Neutrophil (primary cell): ENCODE measurements around the gene PDE4D.

Experiments used
- H3K27ac ChIP-seq: fragments of 200-600 bp; sonication (generic); 2 replicates; pipeline ENCODE4 v1.5.1; 2016; ENCODE audit warnings: mild to moderate bottlenecking, moderate library complexity
- H3K27me3 ChIP-seq: fragments of 200-600 bp; sonication (generic); 2 replicates; pipeline ENCODE4 v1.6.0; 2016; ENCODE audit warnings: mild to moderate bottlenecking
- H3K36me3 ChIP-seq: fragments of 200-600 bp; sonication (generic); 2 replicates; pipeline ENCODE4 v1.5.1; 2017
- H3K4me1 ChIP-seq, 2 experiments: fragments of 200-600 bp in 1 of 2; sonication (generic) in 1 of 2; 1 replicate in 1 of 2; 2 replicates in 1 of 2; pipeline versions ENCODE4 v1.5.1 to v1.6.1; 2013 to 2016; ENCODE audit warnings: low read depth in 1 of 2, low read length in 1 of 2, mild to moderate bottlenecking in 1 of 2, moderate library complexity in 1 of 2; ENCODE audit not compliant: control insufficient read depth in 1 of 2, insufficient read depth in 1 of 2
- H3K4me3 ChIP-seq, 2 experiments: fragments of 200-600 bp in 1 of 2; sonication (generic) in 1 of 2; 1 replicate in 1 of 2; 2 replicates in 1 of 2; pipeline ENCODE4 v1.5.1; 2013 to 2016; ENCODE audit warnings: low read depth in 1 of 2, low read length in 1 of 2, mild to moderate bottlenecking in 1 of 2, moderate library complexity in 1 of 2
- H3K9me3 ChIP-seq: fragments of 200-600 bp; sonication (generic); 2 replicates; pipeline ENCODE4 v1.5.1; 2016
- TF ChIP-seq, protein P1 (sequence below): fragments of 200-600 bp; sonication (generic); IDR thresholded peaks from 2 replicates; pipeline ENCODE4 v1.5.1; 2016; ENCODE audit warnings: antibody characterized with exemption

Gene PDE4D

DNA sequence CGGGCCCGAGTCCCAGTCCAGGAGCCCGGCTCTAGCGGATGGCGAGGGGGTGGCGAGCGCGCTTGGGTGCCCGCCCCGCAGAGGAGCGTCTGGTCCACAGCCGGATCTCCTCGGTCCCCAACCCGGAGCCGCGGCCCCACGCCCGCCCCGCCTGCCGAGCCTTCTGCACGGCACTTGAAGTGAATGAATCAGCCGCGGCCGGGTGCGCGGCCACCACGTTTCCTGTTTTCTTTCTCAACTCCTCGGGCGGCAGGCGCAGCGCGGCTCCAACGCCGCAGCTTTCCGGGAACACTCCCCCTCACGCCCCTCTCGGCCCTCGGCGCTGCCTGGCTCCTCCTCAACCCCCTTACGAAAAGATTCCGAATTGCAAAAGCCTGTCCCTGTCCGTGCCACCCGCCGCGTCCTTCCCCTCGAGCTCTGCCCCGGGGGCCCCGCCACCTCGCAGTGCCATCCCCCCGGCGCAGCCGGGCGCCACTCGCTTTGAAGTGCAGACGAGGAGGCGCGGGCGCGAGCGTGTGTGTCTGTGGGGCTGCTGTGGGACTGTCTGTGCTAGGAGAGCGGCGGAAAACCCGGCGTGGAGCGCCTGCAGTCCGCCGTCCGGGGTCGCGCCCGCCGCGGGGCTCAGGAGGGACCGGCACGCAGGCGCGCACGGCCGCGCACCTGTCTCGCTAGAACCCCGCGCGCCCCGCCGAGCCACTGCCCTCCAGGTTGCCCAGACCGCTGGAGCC is 854.1 kb downstream of the PDE4D start:
- Histone ChIP-seq H3K27ac (peak overlapping the region; percentile 49), H3K9me3 (no peaks in the 10 kb centered on the region), H3K4me1 (peaks cover 70 to 73% of the 10 kb centered on the region in 2 experiments), H3K36me3 (no peaks in the 10 kb centered on the region), H3K27me3 (no peaks in the 10 kb centered on the region), H3K4me3 (peak overlapping the region; percentile 72 to 77)
- TF ChIP-seq, protein P1, sequence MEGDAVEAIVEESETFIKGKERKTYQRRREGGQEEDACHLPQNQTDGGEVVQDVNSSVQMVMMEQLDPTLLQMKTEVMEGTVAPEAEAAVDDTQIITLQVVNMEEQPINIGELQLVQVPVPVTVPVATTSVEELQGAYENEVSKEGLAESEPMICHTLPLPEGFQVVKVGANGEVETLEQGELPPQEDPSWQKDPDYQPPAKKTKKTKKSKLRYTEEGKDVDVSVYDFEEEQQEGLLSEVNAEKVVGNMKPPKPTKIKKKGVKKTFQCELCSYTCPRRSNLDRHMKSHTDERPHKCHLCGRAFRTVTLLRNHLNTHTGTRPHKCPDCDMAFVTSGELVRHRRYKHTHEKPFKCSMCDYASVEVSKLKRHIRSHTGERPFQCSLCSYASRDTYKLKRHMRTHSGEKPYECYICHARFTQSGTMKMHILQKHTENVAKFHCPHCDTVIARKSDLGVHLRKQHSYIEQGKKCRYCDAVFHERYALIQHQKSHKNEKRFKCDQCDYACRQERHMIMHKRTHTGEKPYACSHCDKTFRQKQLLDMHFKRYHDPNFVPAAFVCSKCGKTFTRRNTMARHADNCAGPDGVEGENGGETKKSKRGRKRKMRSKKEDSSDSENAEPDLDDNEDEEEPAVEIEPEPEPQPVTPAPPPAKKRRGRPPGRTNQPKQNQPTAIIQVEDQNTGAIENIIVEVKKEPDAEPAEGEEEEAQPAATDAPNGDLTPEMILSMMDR, result no peak

DNA sequence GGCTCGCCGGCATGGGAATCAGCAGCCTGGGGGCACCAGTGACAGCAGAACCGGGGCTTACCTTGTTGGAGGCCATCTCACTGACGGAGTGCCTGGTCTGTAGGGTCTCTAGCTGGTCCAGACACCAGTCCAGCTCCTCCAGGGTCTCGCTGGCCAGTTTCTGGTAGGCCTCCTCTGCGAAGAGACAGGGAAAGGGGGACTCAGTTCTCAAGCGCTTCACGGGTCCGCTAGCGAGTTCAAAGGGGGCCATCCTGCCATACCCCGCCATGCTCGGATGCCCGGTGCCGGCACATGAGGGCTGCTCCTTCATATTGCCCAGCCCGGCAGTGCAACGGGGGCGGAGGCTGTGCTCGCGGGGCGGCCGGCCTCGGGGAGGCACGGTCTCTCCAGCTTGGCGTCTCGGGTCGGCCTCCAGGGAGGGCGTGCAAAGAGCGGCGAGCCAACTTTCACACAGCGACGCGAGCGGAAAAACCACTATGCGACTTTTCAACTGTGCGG is 854.7 kb downstream of the PDE4D start:
- Histone ChIP-seq H3K27me3 (no peaks in the 10 kb centered on the region), H3K36me3 (no peaks in the 10 kb centered on the region), H3K27ac (peak overlapping the region; percentile 49), H3K4me3 (peak overlapping the region; percentile 72 to 77), H3K4me1 (peaks cover 69 to 70% of the 10 kb centered on the region in 2 experiments), H3K9me3 (no peaks in the 10 kb centered on the region)
- TF ChIP-seq, protein P1, result no peak

DNA sequence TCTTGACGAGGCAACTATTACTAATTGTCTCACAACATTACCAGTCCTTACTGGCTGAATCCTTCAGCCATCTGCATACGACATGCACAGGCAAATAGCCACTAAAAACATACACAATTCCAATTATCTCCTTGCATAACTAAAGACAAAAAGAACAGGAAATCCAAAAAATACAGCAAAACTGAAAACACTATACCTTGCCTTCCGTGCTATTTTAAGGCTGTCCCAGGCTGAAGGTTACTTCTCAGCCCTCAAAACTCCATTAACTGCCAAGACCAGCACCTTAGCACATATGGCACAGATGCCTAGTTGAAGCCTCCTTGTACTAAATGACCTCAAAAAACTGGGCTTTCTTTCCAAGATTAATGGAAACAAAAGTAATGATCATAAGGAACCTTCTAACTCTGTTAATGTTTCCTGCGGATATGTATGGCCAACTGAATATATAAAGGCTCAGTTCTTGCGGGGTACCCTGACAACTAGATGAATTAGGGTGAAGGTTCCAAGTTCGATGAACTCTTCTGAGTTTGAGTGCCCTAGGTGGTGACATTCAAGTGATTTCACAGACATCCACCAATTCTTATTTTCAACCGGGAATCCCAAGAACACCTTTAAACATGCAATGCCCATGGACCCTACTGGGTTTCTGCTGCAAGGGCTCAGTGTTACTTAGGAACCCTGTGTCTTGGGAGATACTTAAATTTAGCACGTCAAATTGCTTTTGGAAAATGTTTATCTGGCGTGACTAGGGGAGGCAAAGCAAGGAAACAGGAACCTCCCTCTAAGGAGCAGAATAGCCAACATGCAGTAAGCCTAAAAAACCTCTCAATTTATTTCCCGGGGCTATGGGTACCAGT is 855.4 kb downstream of the PDE4D start:
- no peaks in the 10 kb centered on the region for H3K9me3 ChIP-seq
- H3K36me3 ChIP-seq, result no peaks in the 10 kb centered on the region
- TF ChIP-seq, protein P1, result no peak
- H3K27ac ChIP-seq, result peak overlapping the region; percentile 49
- H3K4me1 ChIP-seq, result peaks cover 68 to 70% of the 10 kb centered on the region in 2 experiments
- no peaks in the 10 kb centered on the region for H3K27me3 ChIP-seq
- H3K4me3 ChIP-seq, result peak overlapping the region; percentile 72 to 77

DNA sequence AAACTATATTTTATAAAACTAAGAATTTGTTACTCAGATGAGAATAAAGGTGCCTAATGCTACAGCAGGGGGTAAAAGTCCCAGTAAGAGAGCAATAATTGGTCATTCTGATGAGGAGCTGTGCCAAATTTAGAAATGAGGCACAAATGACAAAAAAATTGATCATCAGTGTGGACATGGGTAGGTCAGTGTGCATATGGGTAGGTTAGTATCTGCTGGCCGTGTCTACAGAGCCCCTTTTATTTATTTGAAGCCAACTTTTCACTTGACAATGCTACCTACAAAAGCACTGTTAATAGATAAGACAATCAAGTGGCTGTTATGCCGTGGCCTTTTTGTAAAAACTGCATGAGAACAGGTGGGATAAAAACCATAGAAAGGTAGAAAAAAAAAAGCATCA is 856.1 kb downstream of the PDE4D start:
- H3K27ac ChIP-seq, result no peak overlapping the region
- H3K27me3 ChIP-seq, result no peaks in the 10 kb centered on the region
- H3K4me1 ChIP-seq, result peaks cover 61 to 64% of the 10 kb centered on the region in 2 experiments
- H3K9me3 ChIP-seq, result no peaks in the 10 kb centered on the region
- H3K36me3 ChIP-seq, result no peaks in the 10 kb centered on the region
- TF ChIP-seq, protein P1, result no peak
- H3K4me3 ChIP-seq, result no peak overlapping the region

DNA sequence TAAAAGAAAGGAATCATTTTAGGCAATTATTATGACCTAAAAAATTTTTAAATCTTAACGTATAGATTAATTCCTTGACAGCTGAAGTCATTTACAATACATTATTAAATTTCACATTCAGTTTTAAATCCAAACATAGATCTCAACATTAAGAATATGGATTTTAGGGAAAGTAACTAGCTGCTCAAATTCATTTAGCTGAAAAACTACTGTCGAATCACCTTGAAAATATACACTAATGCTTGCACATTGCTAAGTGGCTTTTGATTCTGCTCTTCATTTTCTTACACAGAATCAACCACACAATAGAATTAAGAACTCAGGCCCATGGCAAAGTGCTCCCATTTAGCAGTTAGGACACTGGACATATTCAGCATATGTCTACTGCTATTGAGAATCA is 856.5 kb downstream of the PDE4D start:
- Histone ChIP-seq H3K4me1 (peaks cover 57 to 60% of the 10 kb centered on the region in 2 experiments), H3K27ac (no peak overlapping the region), H3K27me3 (no peaks in the 10 kb centered on the region), H3K9me3 (no peaks in the 10 kb centered on the region), H3K4me3 (no peak overlapping the region), H3K36me3 (no peaks in the 10 kb centered on the region)
- TF ChIP-seq, protein P1, result no peak
